Activated CD4-positive, alpha-beta T cell treated with anti-CD3 and anti-CD28 coated beads, Interleukin-2, amount 50 U/mL, for 48 hours (primary cell): ENCODE results near the gene KCNK18.

Source experiments
- DNase-seq, 2 experiments: peaks; one replicate each; pipeline ENCODE4 v3.0.0-alpha.2; 2020

The KCNK18 gene

GRCh38 chr10:117197189-117197588, at the start of gene KCNK18:
KCNK18 (plus strand) TSS chr10:117197489; CDS start chr10:117197489, 0 bp downstream.
- no peak for DNase-seq

GRCh38 chr10:117148284-117148683, 49.0 kb upstream of the KCNK18 start:
- no peak for DNase-seq

GRCh38 chr10:117152668-117153067, 44.6 kb upstream of the KCNK18 start:
- DNase-seq: no peak

- DNase-seq: no peak
Measured at GRCh38 chr10:117158297-117158696, 39.0 kb upstream of the KCNK18 start.

- DNase-seq: no peak
Measured at GRCh38 chr10:117159390-117159789, 37.9 kb upstream of the KCNK18 start.

- no peak for DNase-seq
Measured at GRCh38 chr10:117160567-117160966, 36.7 kb upstream of the KCNK18 start.

GRCh38 chr10:117161386-117162033, 35.8 kb upstream of the KCNK18 start:
- DNase-seq: no peak

- DNase-seq: no peak
Measured at GRCh38 chr10:117162093-117163060, 34.9 kb upstream of the KCNK18 start.

- no peak for DNase-seq
Measured at GRCh38 chr10:117163061-117163953, 34.0 kb upstream of the KCNK18 start.

- DNase-seq: no peak
Measured at GRCh38 chr10:117163954-117164548, 33.2 kb upstream of the KCNK18 start.

GRCh38 chr10:117164592-117165537, 32.4 kb upstream of the KCNK18 start:
- no peak for DNase-seq

GRCh38 chr10:117165538-117166417, 31.5 kb upstream of the KCNK18 start:
- peak; percentile 19 to 37 for DNase-seq

- peak; percentile 4 to 9 for DNase-seq
Measured at GRCh38 chr10:117166418-117167345, 30.6 kb upstream of the KCNK18 start.

GRCh38 chr10:117167346-117167788, 29.9 kb upstream of the KCNK18 start:
- no peak for DNase-seq

GRCh38 chr10:117167789-117168674, 29.3 kb upstream of the KCNK18 start:
- peak; percentile 72 to 75 for DNase-seq

- DNase-seq: no peak
Measured at GRCh38 chr10:117168729-117169128, 28.6 kb upstream of the KCNK18 start.

GRCh38 chr10:117169480-117169879, 27.8 kb upstream of the KCNK18 start:
- no peak for DNase-seq

GRCh38 chr10:117170244-117170643, 27.0 kb upstream of the KCNK18 start:
- DNase-seq: no peak
